RWPE2 (cell line): ENCODE measurements around the gene SCYGR1.

Source experiments
- ATAC-seq: fragments of 200-7000 bp; cut with Tn5 transposase; 3 replicates; pipeline ENCODE4 v1.9.1; 2021; ENCODE audit warnings: low read depth
- DNase-seq: peaks from one replicate; pipeline ENCODE4 v3.0.0-alpha.2; 2020; ENCODE audit warnings: low spot score
- H3K27ac ChIP-seq: fragments of 450-650 bp; 2 replicates; pipeline ENCODE4 v1.5.1; 2017; ENCODE audit warnings: mild to moderate bottlenecking; ENCODE audit not compliant: poor library complexity, severe bottlenecking
- H3K27me3 ChIP-seq: fragments of 250-450 bp; sonication (Bioruptor Pico); 2 replicates; pipeline ENCODE4 v1.5.1; 2021; ENCODE audit warnings: mild to moderate bottlenecking, moderate library complexity; ENCODE audit not compliant: insufficient read depth, poor library complexity, severe bottlenecking
- H3K36me3 ChIP-seq: fragments of 250-450 bp; sonication (Bioruptor Pico); 2 replicates; pipeline ENCODE4 v1.5.1; 2020; ENCODE audit warnings: low read depth, mild to moderate bottlenecking, moderate library complexity
- H3K4me1 ChIP-seq: fragments of 250-450 bp; sonication (Bioruptor Pico); 2 replicates; pipeline ENCODE4 v1.5.1; 2021; ENCODE audit warnings: mild to moderate bottlenecking, moderate library complexity; ENCODE audit not compliant: insufficient read depth, poor library complexity, severe bottlenecking
- H3K4me3 ChIP-seq: fragments of 250-450 bp; sonication (Bioruptor Pico); 2 replicates; pipeline ENCODE4 v1.5.1; 2021; ENCODE audit warnings: mild to moderate bottlenecking, moderate library complexity; ENCODE audit not compliant: severe bottlenecking
- H3K9me3 ChIP-seq: fragments of 250-450 bp; sonication (Bioruptor Pico); 2 replicates; pipeline ENCODE4 v1.5.1; 2021; ENCODE audit warnings: mild to moderate bottlenecking, moderate library complexity; ENCODE audit not compliant: severe bottlenecking
- TF ChIP-seq, protein P1 (sequence below): fragments of 450-650 bp; IDR thresholded peaks from one replicate; pipeline ENCODE4 v1.5.1; 2017; ENCODE audit warnings: mild to moderate bottlenecking, moderate library complexity; ENCODE audit not compliant: poor library complexity, severe bottlenecking

Gene SCYGR1

DNA sequence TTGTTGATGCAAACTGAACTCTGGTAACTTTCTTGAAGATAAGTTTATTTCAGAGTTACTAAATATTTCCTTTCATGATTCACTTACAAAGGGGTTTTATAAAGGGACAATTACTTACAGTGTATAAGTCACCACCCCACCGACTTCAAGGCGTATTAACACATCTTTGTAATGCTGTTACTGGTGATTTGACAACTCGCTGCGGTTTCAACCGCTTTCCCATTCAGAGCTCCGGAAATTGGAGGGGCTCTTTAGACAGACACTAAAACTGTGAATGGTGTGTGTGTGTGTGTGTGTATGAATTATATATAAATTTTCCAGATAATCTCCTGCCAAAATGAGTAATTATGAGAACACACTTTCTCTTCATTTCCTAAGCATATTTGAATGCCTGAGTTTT lies 13.6 kb downstream of the SCYGR1 start:
- TF ChIP-seq, protein P1, sequence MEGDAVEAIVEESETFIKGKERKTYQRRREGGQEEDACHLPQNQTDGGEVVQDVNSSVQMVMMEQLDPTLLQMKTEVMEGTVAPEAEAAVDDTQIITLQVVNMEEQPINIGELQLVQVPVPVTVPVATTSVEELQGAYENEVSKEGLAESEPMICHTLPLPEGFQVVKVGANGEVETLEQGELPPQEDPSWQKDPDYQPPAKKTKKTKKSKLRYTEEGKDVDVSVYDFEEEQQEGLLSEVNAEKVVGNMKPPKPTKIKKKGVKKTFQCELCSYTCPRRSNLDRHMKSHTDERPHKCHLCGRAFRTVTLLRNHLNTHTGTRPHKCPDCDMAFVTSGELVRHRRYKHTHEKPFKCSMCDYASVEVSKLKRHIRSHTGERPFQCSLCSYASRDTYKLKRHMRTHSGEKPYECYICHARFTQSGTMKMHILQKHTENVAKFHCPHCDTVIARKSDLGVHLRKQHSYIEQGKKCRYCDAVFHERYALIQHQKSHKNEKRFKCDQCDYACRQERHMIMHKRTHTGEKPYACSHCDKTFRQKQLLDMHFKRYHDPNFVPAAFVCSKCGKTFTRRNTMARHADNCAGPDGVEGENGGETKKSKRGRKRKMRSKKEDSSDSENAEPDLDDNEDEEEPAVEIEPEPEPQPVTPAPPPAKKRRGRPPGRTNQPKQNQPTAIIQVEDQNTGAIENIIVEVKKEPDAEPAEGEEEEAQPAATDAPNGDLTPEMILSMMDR: no peak
- no peaks in the 10 kb centered on the region for H3K27me3 ChIP-seq
- no peaks in the 10 kb centered on the region for H3K9me3 ChIP-seq
- H3K36me3 ChIP-seq: no peaks in the 10 kb centered on the region
- DNase-seq (no peak), ATAC-seq (no peak)
- peaks cover 18% of the 10 kb centered on the region for H3K4me1 ChIP-seq
- H3K4me3 ChIP-seq: no peak overlapping the region
- H3K27ac ChIP-seq: no peak overlapping the region

- no peak for DNase-seq
- Histone ChIP-seq H3K9me3 (no peaks in the 10 kb centered on the region), H3K4me3 (no peak overlapping the region), H3K36me3 (no peaks in the 10 kb centered on the region), H3K4me1 (peaks cover 12% of the 10 kb centered on the region), H3K27me3 (no peaks in the 10 kb centered on the region), H3K27ac (no peak overlapping the region)
- TF ChIP-seq, protein P1: no peak
- ATAC-seq: no peak
Observed at GRCh38 chr2:227373389-227373788, 14.4 kb downstream of the SCYGR1 start.

DNA sequence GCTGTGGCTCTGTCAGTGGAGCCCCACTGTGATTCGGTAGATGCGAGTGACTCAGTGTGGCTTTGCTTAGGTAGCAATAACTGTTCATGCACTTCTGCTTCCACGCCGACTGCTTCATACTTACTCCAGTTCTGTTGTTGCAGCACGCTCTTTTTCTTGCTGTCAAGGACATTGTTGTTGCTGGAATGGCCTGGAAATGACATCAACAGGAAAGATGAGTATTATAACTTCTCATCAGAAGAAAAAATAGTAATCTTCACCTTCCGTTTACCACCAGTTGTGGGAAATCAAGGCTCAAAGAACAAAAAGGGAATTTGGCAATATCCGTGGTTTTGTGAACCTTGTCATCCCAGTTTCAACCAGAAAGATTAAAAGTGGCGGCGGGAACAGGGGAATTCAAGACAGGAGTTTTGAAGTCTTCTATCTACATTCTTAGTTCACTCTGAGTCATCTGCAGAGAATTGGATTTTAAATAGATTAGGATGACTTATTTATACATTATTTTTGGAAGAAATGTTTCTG lies 16.9 kb downstream of the SCYGR1 start:
- Histone ChIP-seq H3K4me3 (no peak overlapping the region), H3K9me3 (no peaks in the 10 kb centered on the region), H3K27me3 (no peaks in the 10 kb centered on the region), H3K27ac (peak overlapping the region; percentile 37), H3K36me3 (no peaks in the 10 kb centered on the region), H3K4me1 (peaks cover 4% of the 10 kb centered on the region)
- DNase-seq (no peak), ATAC-seq (peak; percentile 76)
- TF ChIP-seq, protein P1: no peak

GRCh38 chr2:227370092-227370491 lies 17.7 kb downstream of the SCYGR1 start:
- Histone ChIP-seq H3K27me3 (no peaks in the 10 kb centered on the region), H3K27ac (peak overlapping the region; percentile 37), H3K4me3 (no peak overlapping the region), H3K4me1 (peaks cover 4% of the 10 kb centered on the region), H3K36me3 (no peaks in the 10 kb centered on the region), H3K9me3 (no peaks in the 10 kb centered on the region)
- DNase-seq (no peak), ATAC-seq (no peak)
- TF ChIP-seq, protein P1: no peak

- TF ChIP-seq, protein P1: no peak
- DNase-seq (no peak), ATAC-seq (no peak)
- H3K9me3 ChIP-seq: no peaks in the 10 kb centered on the region
- peaks cover 4% of the 10 kb centered on the region for H3K4me1 ChIP-seq
- H3K36me3 ChIP-seq: no peaks in the 10 kb centered on the region
- no peak overlapping the region for H3K27ac ChIP-seq
- H3K4me3 ChIP-seq: no peak overlapping the region
- H3K27me3 ChIP-seq: no peaks in the 10 kb centered on the region
Observed at GRCh38 chr2:227368574-227368973, 19.2 kb downstream of the SCYGR1 start.
